KMS-11 (cell line): ENCODE data around the gene CEP120.

Source experiments
- H2AFZ ChIP-seq: fragments of 200-600 bp; sonication (generic); 2 replicates; pipeline ENCODE4 v1.6.1; 2016; ENCODE audit warnings: antibody characterized with exemption, mixed run types, low read depth
- H3K27ac ChIP-seq: fragments of 200-600 bp; sonication (generic); 2 replicates; pipeline ENCODE4 v1.6.1; 2016; ENCODE audit warnings: mild to moderate bottlenecking, mixed run types
- H3K27me3 ChIP-seq: fragments of 200-600 bp; sonication (generic); 2 replicates; pipeline ENCODE4 v1.6.1; 2017; ENCODE audit warnings: mild to moderate bottlenecking, low read depth, mixed run types, moderate library complexity; ENCODE audit not compliant: insufficient read depth
- H3K36me3 ChIP-seq: fragments of 200-600 bp; sonication (generic); 2 replicates; pipeline ENCODE4 v1.6.1; 2017; ENCODE audit warnings: mild to moderate bottlenecking, mixed run types; ENCODE audit not compliant: insufficient read depth
- H3K4me1 ChIP-seq: fragments of 200-600 bp; sonication (generic); 2 replicates; pipeline ENCODE4 v1.6.1; 2016; ENCODE audit warnings: mild to moderate bottlenecking, low read depth, mixed run types; ENCODE audit not compliant: poor library complexity, severe bottlenecking
- H3K4me2 ChIP-seq: fragments of 200-600 bp; sonication (generic); 2 replicates; pipeline ENCODE4 v1.7.0; 2016; ENCODE audit warnings: mild to moderate bottlenecking, mixed run types
- H3K4me3 ChIP-seq: fragments of 200-600 bp; sonication (generic); IDR thresholded peaks from 2 replicates; pipeline ENCODE4 v1.6.1; 2017; ENCODE audit warnings: low read depth, low read length, mixed read lengths; ENCODE audit not compliant: insufficient read depth
- H3K79me2 ChIP-seq: fragments of 200-600 bp; sonication (generic); 2 replicates; pipeline ENCODE4 v1.6.1; 2016; ENCODE audit warnings: low read depth, mixed run types; ENCODE audit not compliant: insufficient read depth
- H3K9ac ChIP-seq: fragments of 200-600 bp; sonication (generic); 2 replicates; pipeline ENCODE4 v1.6.1; 2016; ENCODE audit warnings: mild to moderate bottlenecking, mixed run types
- H4K20me1 ChIP-seq: fragments of 200-600 bp; sonication (generic); 2 replicates; pipeline ENCODE4 v1.6.1; 2016; ENCODE audit warnings: mild to moderate bottlenecking, mixed run types; ENCODE audit not compliant: insufficient read depth
- TF ChIP-seq, protein P1 (sequence below): fragments of 200-600 bp; sonication (generic); conservative IDR thresholded peaks from 2 replicates; pipeline ENCODE4 v1.6.1; 2017; ENCODE audit warnings: low read depth, mild to moderate bottlenecking, antibody characterized with exemption, low read length, moderate library complexity, mixed read lengths

CEP120 gene

DNA sequence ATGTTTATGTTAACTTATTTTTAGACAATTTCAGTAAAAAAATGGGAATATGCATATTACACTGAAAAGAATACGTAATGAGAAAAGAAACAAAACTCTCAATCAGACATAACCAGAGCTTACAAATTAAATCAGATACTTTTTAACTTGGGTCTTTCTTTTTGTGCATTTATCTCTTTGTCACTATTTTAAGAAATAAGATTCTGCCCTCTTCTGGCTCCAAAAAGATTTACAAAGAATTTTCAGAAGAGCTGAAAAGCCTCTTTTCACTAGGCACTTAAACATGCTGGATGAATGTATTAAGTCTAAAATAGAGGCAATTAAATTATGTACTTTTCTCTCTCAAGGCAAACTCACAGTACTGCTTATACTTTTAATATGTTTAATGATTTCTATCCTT, 55.5 kb downstream of the CEP120 start:
- Histone ChIP-seq H3K4me2 (no peak overlapping the region), H2AFZ (no peak overlapping the region), H3K36me3 (no peaks in the 10 kb centered on the region), H3K79me2 (no peaks in the 10 kb centered on the region), H3K9ac (no peak overlapping the region), H3K27me3 (no peaks in the 10 kb centered on the region), H4K20me1 (no peaks in the 10 kb centered on the region), H3K4me3 (no peak overlapping the region), H3K27ac (no peak overlapping the region), H3K4me1 (no peaks in the 10 kb centered on the region)
- TF ChIP-seq, protein P1, sequence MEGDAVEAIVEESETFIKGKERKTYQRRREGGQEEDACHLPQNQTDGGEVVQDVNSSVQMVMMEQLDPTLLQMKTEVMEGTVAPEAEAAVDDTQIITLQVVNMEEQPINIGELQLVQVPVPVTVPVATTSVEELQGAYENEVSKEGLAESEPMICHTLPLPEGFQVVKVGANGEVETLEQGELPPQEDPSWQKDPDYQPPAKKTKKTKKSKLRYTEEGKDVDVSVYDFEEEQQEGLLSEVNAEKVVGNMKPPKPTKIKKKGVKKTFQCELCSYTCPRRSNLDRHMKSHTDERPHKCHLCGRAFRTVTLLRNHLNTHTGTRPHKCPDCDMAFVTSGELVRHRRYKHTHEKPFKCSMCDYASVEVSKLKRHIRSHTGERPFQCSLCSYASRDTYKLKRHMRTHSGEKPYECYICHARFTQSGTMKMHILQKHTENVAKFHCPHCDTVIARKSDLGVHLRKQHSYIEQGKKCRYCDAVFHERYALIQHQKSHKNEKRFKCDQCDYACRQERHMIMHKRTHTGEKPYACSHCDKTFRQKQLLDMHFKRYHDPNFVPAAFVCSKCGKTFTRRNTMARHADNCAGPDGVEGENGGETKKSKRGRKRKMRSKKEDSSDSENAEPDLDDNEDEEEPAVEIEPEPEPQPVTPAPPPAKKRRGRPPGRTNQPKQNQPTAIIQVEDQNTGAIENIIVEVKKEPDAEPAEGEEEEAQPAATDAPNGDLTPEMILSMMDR, result peak; percentile 50

GRCh38 chr5:123365156-123365555, 58.0 kb downstream of the CEP120 start:
- Histone ChIP-seq H3K4me2 (no peak overlapping the region), H3K79me2 (no peaks in the 10 kb centered on the region), H3K9ac (no peak overlapping the region), H3K36me3 (no peaks in the 10 kb centered on the region), H3K27ac (no peak overlapping the region), H3K4me1 (no peaks in the 10 kb centered on the region), H2AFZ (no peak overlapping the region), H3K27me3 (no peaks in the 10 kb centered on the region), H4K20me1 (no peaks in the 10 kb centered on the region), H3K4me3 (no peak overlapping the region)
- TF ChIP-seq, protein P1, result no peak

- Histone ChIP-seq H4K20me1 (no peaks in the 10 kb centered on the region), H3K36me3 (no peaks in the 10 kb centered on the region), H3K9ac (no peak overlapping the region), H3K4me1 (no peaks in the 10 kb centered on the region), H3K27ac (no peak overlapping the region), H3K4me3 (no peak overlapping the region), H3K79me2 (no peaks in the 10 kb centered on the region), H3K27me3 (no peaks in the 10 kb centered on the region), H3K4me2 (no peak overlapping the region), H2AFZ (no peak overlapping the region)
- TF ChIP-seq, protein P1, result no peak
These were observed 58.6 kb downstream of the CEP120 start for GRCh38 chr5:123364441-123365155.

DNA sequence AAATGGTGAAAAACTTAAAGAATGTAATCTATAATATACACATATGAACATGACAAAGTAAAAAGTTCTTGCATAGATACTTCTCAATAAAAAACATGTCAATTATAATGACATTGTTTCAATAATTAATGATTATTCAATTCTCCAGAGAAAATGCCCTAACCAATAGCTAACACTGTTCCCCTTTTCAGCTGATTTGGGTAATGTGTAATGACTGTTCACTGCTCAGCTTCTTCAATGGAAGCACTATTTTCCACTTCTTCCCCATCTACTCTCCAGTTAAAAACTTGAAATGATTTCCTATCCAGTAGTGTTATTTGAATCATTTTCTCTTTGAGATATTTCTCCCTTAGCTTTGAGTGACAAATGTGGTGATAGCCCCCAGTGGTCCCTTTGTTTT, 62.3 kb downstream of the CEP120 start:
- H3K27ac ChIP-seq, result no peak overlapping the region
- no peaks in the 10 kb centered on the region for H3K36me3 ChIP-seq
- no peak overlapping the region for H3K4me3 ChIP-seq
- H4K20me1 ChIP-seq, result no peaks in the 10 kb centered on the region
- no peak overlapping the region for H2AFZ ChIP-seq
- no peaks in the 10 kb centered on the region for H3K4me1 ChIP-seq
- no peaks in the 10 kb centered on the region for H3K79me2 ChIP-seq
- H3K27me3 ChIP-seq, result no peaks in the 10 kb centered on the region
- no peak overlapping the region for H3K9ac ChIP-seq
- TF ChIP-seq, protein P1, result no peak
- H3K4me2 ChIP-seq, result no peak overlapping the region
